Ishikawa (cell line): ENCODE data around the gene MAPK12.

Experiments
- CEBPB ChIP-seq: IDR thresholded peaks from 2 replicates; pipeline ENCODE4 v1.6.1; 2012
- CREB1 ChIP-seq: IDR thresholded peaks from 2 replicates; pipeline ENCODE4 v1.6.1; 2012; ENCODE audit warnings: low read depth
- EGR1 ChIP-seq: IDR thresholded peaks from 2 replicates; pipeline ENCODE4 v1.6.1; 2012
- EP300 ChIP-seq: IDR thresholded peaks from 2 replicates; pipeline ENCODE4 v1.6.1; 2012; ENCODE audit warnings: borderline replicate concordance
- FOXM1 ChIP-seq: IDR thresholded peaks from 2 replicates; pipeline ENCODE4 v1.6.1; 2012; ENCODE audit warnings: low read depth, borderline replicate concordance
- NFIC ChIP-seq: IDR thresholded peaks from 2 replicates; pipeline ENCODE4 v1.6.1; 2012
- RAD21 ChIP-seq: IDR thresholded peaks from 2 replicates; pipeline ENCODE4 v1.6.1; 2012; ENCODE audit warnings: low read depth
- TAF1 ChIP-seq: IDR thresholded peaks from 2 replicates; pipeline ENCODE4 v1.6.1; 2012; ENCODE audit warnings: low read depth, mild to moderate bottlenecking
- TCF12 ChIP-seq: IDR thresholded peaks from 2 replicates; pipeline ENCODE4 v1.6.1; 2012; ENCODE audit warnings: low read depth
- TEAD4 ChIP-seq: IDR thresholded peaks from 2 replicates; pipeline ENCODE4 v1.6.1; 2012
- YY1 ChIP-seq: IDR thresholded peaks from 2 replicates; pipeline ENCODE4 v1.6.1; 2012; ENCODE audit warnings: low read depth
- ZBTB7A ChIP-seq: IDR thresholded peaks from 2 replicates; pipeline ENCODE4 v1.6.1; 2012; ENCODE audit warnings: low read depth
- TF ChIP-seq, protein P1 (sequence below): IDR thresholded peaks from 2 replicates; pipeline ENCODE4 v1.6.1; 2012
- TF ChIP-seq, protein P2 (sequence below): IDR thresholded peaks from 2 replicates; pipeline ENCODE4 v1.6.1; 2012; ENCODE audit warnings: low read depth, mild to moderate bottlenecking
- TF ChIP-seq, protein P3 (sequence below): IDR thresholded peaks from 2 replicates; pipeline ENCODE4 v1.6.1; 2012

MAPK12 gene

GRCh38 chr22:50268655-50269113 is 7.2 kb upstream of the MAPK12 start:
- TF ChIP-seq TEAD4 (no peak), FOXM1 (no peak), CREB1 (no peak), EP300 (no peak; the same call in 1 of the 2 replicates), EGR1 (no peak), TAF1 (no peak; the same call in 1 of the 2 replicates), YY1 (no peak), ZBTB7A (no peak), CEBPB (no peak), NFIC (peak; percentile 89), RAD21 (no peak), TCF12 (no peak; the same call in none of the 2 replicates)
- TF ChIP-seq, protein P1, sequence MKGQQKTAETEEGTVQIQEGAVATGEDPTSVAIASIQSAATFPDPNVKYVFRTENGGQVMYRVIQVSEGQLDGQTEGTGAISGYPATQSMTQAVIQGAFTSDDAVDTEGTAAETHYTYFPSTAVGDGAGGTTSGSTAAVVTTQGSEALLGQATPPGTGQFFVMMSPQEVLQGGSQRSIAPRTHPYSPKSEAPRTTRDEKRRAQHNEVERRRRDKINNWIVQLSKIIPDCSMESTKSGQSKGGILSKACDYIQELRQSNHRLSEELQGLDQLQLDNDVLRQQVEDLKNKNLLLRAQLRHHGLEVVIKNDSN = peak; percentile 93
- TF ChIP-seq, protein P2, sequence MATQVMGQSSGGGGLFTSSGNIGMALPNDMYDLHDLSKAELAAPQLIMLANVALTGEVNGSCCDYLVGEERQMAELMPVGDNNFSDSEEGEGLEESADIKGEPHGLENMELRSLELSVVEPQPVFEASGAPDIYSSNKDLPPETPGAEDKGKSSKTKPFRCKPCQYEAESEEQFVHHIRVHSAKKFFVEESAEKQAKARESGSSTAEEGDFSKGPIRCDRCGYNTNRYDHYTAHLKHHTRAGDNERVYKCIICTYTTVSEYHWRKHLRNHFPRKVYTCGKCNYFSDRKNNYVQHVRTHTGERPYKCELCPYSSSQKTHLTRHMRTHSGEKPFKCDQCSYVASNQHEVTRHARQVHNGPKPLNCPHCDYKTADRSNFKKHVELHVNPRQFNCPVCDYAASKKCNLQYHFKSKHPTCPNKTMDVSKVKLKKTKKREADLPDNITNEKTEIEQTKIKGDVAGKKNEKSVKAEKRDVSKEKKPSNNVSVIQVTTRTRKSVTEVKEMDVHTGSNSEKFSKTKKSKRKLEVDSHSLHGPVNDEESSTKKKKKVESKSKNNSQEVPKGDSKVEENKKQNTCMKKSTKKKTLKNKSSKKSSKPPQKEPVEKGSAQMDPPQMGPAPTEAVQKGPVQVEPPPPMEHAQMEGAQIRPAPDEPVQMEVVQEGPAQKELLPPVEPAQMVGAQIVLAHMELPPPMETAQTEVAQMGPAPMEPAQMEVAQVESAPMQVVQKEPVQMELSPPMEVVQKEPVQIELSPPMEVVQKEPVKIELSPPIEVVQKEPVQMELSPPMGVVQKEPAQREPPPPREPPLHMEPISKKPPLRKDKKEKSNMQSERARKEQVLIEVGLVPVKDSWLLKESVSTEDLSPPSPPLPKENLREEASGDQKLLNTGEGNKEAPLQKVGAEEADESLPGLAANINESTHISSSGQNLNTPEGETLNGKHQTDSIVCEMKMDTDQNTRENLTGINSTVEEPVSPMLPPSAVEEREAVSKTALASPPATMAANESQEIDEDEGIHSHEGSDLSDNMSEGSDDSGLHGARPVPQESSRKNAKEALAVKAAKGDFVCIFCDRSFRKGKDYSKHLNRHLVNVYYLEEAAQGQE = no peak
- TF ChIP-seq, protein P3, sequence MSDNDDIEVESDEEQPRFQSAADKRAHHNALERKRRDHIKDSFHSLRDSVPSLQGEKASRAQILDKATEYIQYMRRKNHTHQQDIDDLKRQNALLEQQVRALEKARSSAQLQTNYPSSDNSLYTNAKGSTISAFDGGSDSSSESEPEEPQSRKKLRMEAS = peak; percentile 87

DNA sequence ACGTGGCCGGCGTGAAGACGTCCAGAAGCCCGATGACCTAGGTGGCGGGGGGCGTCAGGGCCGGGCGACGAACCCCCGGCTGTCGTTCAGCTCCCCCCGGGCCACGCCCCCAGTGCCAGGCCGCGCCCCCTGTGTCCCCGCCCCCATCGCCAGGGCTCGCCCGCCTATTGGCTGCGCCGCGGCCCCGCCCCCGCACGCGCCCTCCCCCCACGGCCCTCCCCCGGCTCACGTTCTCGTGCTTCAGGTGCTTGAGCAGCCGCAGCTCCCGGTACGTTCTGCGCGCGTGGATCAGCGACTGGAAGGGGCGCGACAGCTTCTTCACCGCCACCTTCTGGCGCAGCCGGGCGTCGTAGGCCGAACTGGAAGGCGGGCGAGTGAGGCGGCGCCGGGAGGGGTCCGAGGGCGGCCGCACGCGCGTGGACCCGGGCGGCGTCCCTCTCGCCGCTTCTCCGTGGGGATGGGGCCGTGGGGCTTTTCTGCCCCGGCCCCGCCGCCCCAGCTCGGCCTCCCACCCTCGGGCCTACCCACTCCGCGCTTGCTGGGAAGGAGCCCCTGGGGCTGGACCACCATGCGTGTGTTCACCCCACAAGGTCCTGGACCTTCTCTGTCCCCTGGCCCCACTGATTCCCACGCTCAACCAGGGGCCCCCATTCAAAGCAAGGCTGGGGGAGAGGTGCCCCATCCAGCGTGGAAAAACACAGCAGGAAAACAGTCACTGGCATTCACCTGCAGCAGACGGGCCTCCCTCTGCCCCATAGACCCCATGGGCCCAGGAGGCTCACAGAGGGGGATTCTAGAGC is 6.3 kb upstream of the MAPK12 start:
- TF ChIP-seq TCF12 (no peak), RAD21 (peak; percentile 42; the same call in 1 of the 2 replicates), ZBTB7A (peak; percentile 71; the same call in 1 of the 2 replicates), CEBPB (no peak), EGR1 (0 out of 2 replicates have a peak, but pooled peaks have one; percentile 6), EP300 (no peak), YY1 (no peak)
- TF ChIP-seq, protein P3 = peak; percentile 76

DNA sequence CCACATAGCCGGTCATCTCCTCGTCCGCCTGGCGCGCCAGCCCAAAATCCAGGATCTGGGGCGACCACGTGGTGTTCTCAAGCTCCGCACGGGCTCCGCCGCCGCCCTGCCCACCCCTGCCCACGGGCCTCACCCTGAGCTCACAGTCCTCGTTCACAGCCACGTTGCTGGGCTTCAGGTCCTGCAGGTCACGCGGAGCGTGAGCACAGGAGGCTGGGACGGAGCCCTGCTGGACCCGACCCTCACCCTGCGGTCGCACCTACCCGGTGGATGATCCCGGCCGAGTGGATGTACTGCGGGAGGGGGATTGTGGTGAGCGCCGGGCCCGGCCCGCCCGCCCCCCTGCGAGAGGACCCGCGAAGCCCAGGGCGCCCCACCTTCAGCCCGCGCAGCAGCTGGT is 5.5 kb upstream of the MAPK12 start:
- TF ChIP-seq ZBTB7A (no peak), RAD21 (no peak), EP300 (no peak), YY1 (no peak), TCF12 (no peak), NFIC (no peak), CEBPB (no peak), EGR1 (no peak), FOXM1 (no peak), TAF1 (no peak), TEAD4 (no peak), CREB1 (no peak)
- TF ChIP-seq, protein P1 = no peak
- TF ChIP-seq, protein P2 = no peak
- TF ChIP-seq, protein P3 = no peak

- TF ChIP-seq, protein P2 = peak; percentile 36; the same call in 1 of the 2 replicates
- TF ChIP-seq CREB1 = no peak
These were observed 3.6 kb upstream of the MAPK12 start for GRCh38 chr22:50264946-50265669.
